Liver (tissue), 3 donors: ENCODE data around the gene CAMK2B.

Experiments used
- CTCF ChIP-seq: fragments of 150-350 bp; IDR thresholded peaks from 2 replicates; pipeline ENCODE4 v1.5.1; 2017; ENCODE audit warnings: improper control_type of control experiment, low read depth, low read length; ENCODE audit not compliant: missing input control
- EGR1 ChIP-seq, 2 donors: IDR thresholded peaks; 2 replicates each; pipeline ENCODE4 v1.6.1; 2016 to 2018; ENCODE audit warnings: antibody characterized with exemption in 2 of 2, low read depth in 2 of 2
- HNF4A ChIP-seq, 2 donors: conservative IDR thresholded peaks; 2 replicates each; pipeline ENCODE4 v1.6.1; 2016; ENCODE audit warnings: antibody characterized with exemption in 2 of 2, mild to moderate bottlenecking in 2 of 2
- JUND ChIP-seq, 2 donors: IDR thresholded peaks; 2 replicates each; pipeline ENCODE4 v1.6.1; 2016; ENCODE audit warnings: antibody characterized with exemption in 2 of 2
- RXRA ChIP-seq, 2 donors: IDR thresholded peaks; 2 replicates each; pipeline ENCODE4 v1.6.1; 2017 to 2018; ENCODE audit warnings: antibody characterized with exemption in 2 of 2, mild to moderate bottlenecking in 1 of 2
- SP1 ChIP-seq: IDR thresholded peaks from 2 replicates; pipeline ENCODE4 v1.6.1; 2018; ENCODE audit warnings: antibody characterized with exemption, mild to moderate bottlenecking
- TAF1 ChIP-seq: conservative IDR thresholded peaks from 2 replicates; pipeline ENCODE4 v1.6.1; 2016; ENCODE audit warnings: antibody characterized with exemption, mild to moderate bottlenecking
- TF ChIP-seq, protein P1 (sequence below): IDR thresholded peaks from 2 replicates; pipeline ENCODE4 v1.6.1; 2016; ENCODE audit warnings: antibody characterized with exemption
- TF ChIP-seq, protein P2 (sequence below): IDR thresholded peaks from 2 replicates; pipeline ENCODE4 v1.6.1; 2016; ENCODE audit warnings: antibody characterized with exemption
- donor health status: healthy.
- donor health status: healthy.

- TF ChIP-seq EGR1 (IDR thresholded peaks at IDR 0.05; ENCODE audit: low read depth in 2 of 2) (no peak), CTCF (no peak), TAF1 (no peak), JUND (IDR thresholded peaks at IDR 0.05) (no peak), SP1 (no peak), HNF4A (conservative IDR thresholded peaks at IDR 0.05) (no peak), RXRA (IDR thresholded peaks at IDR 0.05) (no peak)
- TF ChIP-seq, protein P1, sequence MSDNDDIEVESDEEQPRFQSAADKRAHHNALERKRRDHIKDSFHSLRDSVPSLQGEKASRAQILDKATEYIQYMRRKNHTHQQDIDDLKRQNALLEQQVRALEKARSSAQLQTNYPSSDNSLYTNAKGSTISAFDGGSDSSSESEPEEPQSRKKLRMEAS = no peak
- TF ChIP-seq, protein P2, sequence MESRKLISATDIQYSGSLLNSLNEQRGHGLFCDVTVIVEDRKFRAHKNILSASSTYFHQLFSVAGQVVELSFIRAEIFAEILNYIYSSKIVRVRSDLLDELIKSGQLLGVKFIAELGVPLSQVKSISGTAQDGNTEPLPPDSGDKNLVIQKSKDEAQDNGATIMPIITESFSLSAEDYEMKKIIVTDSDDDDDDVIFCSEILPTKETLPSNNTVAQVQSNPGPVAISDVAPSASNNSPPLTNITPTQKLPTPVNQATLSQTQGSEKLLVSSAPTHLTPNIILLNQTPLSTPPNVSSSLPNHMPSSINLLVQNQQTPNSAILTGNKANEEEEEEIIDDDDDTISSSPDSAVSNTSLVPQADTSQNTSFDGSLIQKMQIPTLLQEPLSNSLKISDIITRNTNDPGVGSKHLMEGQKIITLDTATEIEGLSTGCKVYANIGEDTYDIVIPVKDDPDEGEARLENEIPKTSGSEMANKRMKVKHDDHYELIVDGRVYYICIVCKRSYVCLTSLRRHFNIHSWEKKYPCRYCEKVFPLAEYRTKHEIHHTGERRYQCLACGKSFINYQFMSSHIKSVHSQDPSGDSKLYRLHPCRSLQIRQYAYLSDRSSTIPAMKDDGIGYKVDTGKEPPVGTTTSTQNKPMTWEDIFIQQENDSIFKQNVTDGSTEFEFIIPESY = no peak
Measured at GRCh38 chr7:44212018-44212417, 113.4 kb downstream of the CAMK2B start.
